Measurements from ENCODE around the gene ANGPTL5.
"Not testable (repeated sequence)": the region's sequence is repeated elsewhere in the genome, so short reads cannot be mapped to it uniquely, and the experiment has no call there.

The ANGPTL5 gene

DNA sequence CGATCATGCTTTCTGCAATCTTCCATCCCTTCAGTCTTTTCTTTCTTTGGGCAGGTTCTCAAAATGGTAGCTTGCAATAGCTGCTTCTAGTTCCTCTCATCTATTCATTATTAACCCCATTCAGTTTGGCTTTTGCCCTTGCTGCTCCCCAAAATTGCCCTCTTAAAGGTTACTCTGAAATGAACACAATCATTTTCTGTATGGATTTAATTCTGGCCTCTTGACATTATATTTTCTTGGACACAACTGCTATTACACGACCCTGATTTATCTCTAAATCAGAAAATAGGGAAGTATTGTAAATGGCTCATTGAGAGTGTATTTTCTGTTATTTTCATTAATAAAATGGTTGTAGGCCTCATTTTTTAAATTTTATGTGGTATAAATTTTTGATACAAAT lies at the start of gene ANGPTL5:
TSS of gene ANGPTL5 (minus strand) at position 101 of the 400 bp plus-strand sequence. CDS start 8,613 bp downstream, outside the sequence.
- DNase-seq (ENCODE audit: low spot score): no peak

DNA sequence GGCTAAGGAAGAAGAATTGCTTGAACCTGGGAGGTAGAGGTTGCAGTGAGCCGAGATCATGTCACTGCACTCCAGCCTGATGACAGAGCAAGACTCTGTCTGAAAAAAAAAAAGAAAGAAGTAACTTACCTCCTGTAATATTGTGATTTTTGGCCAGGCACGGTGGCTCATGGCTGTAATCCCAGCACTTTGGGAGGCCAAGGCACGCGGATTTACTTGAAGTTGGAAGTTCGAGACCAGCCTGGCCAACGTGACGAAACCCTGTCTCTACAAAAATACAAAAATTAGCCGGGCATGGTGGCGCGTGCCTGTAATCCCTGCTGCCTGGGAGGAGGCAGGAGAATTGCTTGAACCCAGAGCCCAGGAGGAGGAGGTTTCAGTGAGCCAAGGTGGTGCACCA lies 47.9 kb upstream of the ANGPTL5 start:
- DNase-seq (ENCODE audit: low spot score): not testable (repeated sequence)

DNA sequence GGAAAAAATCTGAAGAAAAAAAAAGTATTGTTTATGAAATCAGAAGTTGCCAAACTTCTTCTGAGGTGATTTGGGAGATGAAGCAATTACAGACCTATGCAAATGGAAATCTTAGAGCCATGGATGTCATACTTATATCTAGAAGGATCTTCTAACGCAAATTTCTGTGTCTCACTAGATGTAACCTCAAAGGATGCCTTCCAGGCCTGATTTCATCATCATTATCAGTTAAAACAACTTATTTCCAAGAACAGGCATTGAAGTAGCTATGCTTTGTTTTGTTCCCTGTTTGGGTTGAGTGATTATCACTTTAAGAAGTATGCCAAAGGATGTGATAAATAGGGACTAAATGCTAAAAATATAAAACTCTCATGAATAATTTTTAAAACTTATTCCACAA lies 43.9 kb upstream of the ANGPTL5 start:
- DNase-seq (ENCODE audit: low spot score): no peak

DNA sequence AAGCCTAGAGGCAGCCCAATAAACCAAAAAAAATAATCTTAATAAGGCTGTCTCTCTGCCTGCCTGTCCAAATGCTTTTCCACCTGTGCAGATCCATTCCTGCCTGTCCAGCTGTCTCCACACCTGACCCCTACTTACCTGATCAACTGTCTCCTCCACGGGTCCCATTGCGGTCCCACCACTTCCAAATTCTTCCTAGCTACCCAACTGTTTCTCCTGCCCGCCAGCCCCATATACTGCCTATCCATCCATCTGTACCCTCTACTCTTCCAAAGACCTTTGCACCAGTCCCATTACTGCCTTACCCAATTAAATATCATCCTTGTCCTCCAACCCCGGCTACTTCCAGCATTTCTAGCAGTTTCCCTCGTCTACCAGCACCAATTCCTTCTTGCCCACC lies 39.4 kb upstream of the ANGPTL5 start:
- DNase-seq (ENCODE audit: low spot score): no peak

DNA sequence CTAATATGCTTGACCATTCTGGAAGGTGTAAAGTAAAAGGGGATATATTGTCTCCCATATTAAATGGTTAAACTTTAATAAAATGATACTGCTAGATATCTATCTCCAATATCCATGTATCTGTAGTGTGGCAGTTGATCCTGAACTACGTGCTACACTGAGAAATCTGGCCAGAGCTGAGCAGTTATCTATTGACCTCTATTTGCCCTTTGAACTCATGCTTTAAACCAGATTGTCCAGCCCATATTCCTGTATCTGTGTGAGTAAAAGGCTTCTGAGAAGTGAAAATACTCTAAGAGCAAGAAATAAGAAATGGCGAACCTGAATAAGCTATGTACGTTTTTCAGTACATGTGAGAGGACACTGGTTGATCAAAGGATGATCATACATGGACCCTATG lies 39.0 kb upstream of the ANGPTL5 start:
- no peak for DNase-seq (ENCODE audit: low spot score)

DNA sequence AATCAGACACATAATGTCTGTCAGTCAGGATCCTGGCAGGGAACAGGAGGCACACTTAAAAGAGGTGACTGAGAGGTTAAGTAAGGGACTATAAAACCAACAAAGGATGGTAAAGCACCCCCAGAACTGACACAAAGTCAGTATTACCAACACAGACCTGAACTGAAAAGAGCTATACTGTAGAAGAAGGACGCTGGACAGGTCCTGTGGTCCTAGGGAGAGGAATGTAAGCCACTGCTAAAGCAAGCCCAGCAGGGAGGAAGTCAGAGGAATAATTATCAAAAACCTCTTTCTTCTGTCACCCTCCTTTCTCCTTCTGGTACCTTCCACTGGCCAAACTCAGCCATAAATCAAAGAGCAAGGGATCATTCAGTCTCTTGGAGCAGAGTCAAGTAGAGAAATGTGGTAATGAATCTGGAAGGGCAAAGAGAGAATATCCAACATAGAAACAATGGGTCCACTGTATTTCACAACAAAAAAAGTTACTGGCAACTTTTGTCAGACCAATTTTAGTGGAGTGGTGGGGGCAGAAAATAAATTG lies 33.4 kb upstream of the ANGPTL5 start:
- no peak for DNase-seq (ENCODE audit: low spot score)

DNA sequence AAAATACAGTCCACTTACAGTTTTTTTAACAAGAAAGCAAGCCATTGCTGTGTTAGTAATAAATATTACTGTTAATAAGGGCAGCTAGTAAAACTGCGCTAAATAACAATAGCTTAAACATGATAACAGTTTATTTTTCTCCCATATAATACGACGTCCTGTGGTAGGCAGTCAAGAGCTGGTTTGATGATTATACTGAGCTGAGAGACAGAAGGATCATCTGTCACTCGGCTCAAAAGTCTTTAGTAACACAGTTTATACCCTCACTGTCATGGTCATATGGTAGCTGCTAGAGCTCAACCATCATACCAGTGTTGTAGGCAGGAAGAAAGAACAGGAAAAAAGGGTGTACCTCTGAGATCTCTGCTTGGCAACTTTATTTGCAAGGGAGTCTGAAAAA lies 29.1 kb upstream of the ANGPTL5 start:
- no peak for DNase-seq (ENCODE audit: low spot score)

DNA sequence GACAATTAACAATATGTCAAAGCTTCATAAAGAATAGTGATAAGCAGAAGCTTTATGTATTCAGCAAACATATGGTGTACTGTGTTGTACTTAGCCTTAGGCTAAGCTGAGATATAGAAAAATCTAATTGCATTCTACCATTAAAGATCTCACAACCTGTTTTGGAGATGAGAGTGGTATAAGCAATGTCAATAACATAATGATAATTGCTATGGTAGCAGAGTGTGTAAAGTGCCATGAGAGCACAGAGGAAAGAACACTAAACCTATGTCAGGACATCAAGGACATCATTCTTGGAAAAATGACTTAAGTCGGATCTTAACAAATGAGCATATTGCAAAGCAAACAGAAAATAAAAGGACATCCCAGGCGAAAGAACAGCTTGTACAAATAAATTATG lies 28.6 kb upstream of the ANGPTL5 start:
- DNase-seq (ENCODE audit: low spot score): no peak

DNA sequence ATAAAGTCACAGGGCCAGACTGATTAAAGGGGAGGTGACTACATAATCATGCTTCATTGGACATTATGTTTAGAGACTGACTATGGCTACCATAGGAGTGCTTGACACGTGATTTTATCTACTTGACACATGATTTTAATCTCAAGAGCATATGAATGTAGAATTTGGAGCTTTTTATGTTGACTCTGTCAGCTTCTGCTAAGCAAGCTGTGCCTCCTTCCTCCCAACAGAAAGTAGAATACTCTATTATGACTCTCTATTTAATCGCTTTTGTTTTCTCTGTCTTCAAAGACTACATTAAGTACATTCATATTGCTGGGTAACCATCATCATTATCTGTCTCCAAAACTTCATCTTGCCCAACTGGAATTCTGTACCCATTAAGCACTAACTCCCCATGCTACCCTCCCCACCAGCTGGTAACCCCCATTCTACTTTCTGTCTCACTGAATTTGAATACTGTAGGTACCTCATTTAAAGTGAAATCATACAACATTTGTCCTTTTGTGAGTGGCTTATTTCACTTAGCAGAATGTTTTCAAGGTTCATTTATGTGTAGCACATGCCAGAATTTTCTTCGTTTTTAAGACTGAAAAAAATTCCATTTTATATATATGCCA lies 24.7 kb upstream of the ANGPTL5 start:
- DNase-seq (ENCODE audit: low spot score): no peak

DNA sequence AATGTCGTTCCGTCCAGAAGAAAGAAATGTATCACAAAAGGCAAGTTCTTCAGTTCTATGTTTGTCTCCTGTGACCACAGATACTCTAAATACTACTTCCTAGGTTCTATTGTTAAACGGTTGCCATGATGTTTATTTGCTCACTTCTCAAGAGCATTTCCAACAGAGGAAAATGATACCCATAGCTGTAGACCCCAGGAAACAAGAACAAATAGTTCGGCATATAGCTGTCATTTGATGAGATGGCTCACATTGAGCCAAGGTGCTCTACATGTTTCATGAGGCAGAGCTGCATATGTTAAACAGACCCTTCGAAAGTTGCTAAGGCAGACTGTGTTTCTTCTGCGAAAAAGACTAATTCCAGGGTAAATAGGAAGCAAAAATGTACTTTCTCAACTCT lies 15.4 kb upstream of the ANGPTL5 start:
- DNase-seq (ENCODE audit: low spot score): no peak

DNA sequence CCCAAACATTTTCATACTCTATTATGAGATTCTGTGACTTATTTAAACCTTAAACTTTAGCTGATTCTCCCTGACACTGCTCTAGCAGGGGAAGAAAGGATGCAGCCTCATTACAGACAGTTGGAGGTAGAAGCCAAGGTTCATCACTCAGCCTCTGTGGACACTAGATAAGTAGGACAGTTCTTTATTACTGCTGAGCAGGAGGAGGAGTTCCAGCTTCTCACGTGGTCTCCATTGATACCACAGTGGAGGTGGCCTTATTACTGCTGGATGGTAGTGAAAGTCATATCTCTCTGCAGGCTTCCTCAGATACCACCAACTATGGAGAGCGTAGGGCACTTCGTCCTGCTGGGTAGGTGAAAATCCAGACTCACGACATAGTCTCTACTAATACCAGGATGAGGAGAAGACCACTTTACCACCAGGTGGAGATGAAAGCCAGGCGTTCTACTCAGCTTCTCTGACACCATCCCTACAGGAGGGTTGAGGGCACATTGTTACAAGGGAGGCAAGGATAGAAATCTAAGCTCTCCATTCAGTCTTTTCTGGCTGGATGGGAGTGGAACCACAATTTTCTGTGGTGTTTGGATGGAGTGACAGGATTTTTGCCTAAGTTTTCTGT lies 13.1 kb upstream of the ANGPTL5 start:
- no peak for DNase-seq (ENCODE audit: low spot score)

DNA sequence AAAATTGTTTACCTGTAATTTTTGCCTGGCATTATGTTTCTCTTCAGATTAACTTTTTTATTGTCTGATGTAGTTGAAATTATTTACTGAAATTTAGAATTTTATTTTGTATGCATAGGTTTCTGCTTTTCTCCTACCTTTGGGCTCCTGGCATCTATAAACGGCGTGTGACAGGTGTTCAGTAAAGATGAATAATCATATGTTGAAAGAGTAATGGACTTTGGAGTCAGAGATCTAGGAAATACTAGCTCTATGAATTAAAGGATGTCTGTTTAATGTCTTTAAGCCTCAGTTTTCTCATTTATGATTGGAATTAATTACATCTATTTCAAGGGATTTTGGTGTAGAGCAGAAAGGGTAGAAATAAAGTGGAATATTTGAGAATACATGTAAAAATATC lies 7.2 kb upstream of the ANGPTL5 start:
- DNase-seq (ENCODE audit: low spot score): no peak

DNA sequence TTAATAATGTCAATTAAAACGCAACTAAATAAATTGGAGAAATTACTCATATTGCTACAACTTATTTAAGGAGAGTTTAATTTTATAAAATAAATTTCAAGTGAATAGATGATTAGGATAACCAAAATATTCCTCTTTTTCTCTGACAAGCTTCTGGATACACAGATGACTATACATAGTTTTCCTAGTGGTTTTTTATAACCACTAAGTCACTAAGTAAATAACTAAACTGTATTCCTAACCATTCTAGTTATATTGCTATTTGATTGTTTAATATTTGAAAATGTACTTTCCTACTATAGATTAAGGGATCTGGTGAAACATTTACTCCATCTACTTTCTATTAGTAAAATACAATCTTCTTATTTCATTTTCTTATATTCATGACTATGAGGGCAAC lies 4.7 kb upstream of the ANGPTL5 start:
- no peak for DNase-seq (ENCODE audit: low spot score)

DNA sequence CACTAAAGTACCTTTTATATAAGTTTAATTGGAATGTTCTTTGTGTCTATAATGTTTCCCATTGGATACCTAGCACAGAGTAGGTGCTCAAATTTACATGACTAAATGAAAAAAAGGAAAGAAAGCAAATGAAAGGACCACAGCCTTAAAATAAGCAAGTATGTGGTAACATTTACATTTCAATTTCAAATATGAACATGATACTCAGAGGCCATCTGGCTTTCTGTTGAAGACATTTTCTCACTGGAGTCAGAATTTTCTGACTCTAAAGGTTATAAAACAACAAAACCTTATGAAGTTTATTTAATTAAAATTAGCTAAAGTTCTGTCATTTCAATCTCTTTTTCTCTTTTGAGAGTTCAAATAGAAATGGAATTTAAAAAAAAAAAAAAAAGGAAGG lies 904 bp upstream of the ANGPTL5 start:
- no peak for DNase-seq (ENCODE audit: low spot score)

DNA sequence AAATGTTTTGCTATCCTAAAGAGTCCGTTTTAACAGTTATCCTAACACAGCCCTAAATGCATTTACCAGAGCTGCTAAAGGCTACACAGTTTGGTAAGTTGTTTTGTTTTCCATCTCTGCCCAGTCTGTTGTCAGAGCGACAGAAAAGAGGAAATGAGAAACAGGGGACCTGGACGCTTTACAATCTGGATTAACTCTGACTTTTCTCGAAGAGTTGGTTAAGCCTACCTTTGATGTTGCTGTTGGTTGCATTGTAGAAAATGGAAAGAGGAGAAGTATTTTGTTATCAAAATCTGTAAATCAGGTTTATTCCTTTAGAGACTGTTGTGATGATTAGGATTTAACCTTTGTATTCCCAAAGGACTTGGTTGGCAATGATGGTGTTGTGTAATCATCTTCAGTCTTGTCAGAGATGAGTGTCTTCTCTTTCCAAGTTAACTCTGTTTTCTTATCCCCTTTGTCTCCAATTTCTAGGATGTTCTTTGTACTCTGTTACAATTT lies 481 bp downstream of the ANGPTL5 start:
- no peak for DNase-seq (ENCODE audit: low spot score)

DNA sequence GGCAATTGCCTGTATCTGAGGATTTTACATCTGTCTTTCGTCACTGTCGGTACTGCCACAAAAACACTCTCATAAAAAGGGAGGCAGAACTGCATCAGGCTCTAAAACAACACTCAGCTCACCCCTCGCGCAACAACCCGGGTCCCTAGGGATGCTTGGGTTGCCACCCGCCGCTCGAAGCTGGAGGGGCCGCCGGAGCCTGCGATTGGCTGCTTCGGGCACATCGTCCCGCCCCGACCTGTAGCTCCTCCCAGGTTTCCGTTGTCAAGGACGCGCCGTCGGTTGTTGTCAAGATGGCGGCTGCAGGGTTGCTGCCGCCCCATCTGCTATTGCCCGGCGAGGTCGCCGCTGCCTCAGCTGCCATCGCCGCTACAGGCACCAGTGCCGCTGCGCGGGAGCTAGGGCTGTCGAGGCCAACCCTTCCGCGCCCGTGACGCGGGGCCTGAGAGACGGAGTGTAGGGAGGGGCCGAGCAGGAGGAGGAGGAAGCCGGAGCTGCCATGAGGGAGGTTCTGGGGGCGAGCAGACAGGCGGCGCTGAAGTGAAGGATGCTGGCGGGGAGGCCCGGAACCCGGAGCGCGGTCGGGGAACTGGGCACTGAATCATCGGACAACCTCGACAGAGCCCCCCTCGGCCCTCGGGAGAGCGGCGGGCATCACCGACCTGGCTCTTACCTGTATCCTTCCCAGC lies 1.4 kb downstream of the ANGPTL5 start, which contains the start of gene CEP126:
TSS of gene CEP126 (plus strand) at position 273 of the 689 bp plus-strand sequence. CDS start at position 548, 275 bp downstream.
- peak; percentile 98 for DNase-seq (ENCODE audit: low spot score)

DNA sequence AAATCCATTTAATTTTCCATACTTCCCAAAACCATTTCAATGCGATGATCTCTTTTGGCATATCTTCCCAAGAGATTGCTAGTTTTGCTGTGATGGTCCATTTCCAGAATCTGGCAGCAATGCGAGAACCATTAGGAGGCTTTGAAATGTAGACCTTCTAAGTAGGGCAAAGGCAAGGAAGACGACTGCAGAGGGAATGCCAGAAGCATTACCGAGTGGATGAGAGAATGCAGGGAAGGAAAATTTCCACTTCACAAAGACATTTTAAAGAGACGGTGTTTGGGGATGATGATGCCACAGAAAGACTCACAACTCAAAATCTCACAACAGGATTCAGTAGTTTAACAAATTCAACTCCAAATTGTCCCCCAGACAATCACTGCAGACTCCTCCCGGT lies 2.0 kb downstream of the ANGPTL5 start:
- no peak for DNase-seq (ENCODE audit: low spot score)

DNA sequence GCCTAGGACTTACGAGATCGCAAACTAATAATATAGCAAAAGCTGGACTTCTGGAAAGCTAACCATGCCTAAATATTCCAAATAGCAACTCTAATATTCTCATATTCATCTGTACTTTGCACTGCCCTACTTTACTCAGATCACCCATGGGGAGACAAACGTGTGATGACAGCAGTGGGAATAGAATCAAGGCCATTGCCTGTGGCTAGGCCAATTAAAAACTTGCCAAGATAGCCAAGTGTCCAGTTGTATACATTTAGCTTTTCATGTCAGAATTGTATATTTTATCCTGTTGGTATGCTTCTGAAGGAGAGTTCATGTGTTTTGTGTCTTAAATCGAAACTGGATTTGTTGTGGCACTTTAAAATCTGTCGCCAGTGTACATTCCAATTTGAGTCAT lies 2.7 kb downstream of the ANGPTL5 start:
- DNase-seq (ENCODE audit: low spot score): no peak

DNA sequence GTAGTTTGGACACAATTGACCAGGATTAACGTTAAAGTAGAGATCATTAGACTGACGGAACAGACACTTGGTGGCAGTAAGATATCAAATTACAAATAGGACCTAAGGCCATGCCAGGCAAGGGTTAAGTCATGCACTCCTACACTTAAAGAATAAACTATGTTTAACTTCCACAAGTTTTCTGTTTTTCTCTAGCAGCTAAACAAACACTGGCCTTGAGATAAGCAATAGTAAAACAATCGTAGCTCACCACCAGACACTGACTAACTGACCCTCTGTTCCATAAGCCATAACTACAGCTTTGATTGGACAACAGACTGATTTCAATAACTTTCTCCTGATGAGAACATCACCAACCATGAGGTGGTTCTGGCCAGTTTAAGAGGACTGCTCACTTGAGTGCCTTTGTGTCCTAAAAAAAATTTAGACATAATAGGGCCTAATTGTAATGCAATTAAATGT lies 3.5 kb downstream of the ANGPTL5 start:
- DNase-seq (ENCODE audit: low spot score): no peak

DNA sequence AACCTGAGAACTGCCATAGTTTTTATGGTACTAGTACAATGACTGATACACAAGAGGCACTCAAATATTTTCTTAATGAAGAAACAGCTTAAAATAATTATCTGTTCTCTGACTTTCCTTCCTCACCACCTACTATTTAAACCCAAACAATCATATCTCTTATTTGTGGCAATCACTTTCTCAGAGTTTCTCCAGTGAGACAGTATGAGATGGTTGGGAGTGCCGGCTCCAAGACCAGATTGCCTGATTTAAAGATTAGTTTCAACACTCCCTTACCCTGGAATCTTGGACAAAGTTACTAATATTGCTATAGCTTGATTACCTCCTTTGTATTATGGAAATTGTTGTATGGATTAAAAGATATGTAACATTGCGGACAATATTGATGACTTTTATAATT lies 7.2 kb downstream of the ANGPTL5 start:
- no peak for DNase-seq (ENCODE audit: low spot score)

DNA sequence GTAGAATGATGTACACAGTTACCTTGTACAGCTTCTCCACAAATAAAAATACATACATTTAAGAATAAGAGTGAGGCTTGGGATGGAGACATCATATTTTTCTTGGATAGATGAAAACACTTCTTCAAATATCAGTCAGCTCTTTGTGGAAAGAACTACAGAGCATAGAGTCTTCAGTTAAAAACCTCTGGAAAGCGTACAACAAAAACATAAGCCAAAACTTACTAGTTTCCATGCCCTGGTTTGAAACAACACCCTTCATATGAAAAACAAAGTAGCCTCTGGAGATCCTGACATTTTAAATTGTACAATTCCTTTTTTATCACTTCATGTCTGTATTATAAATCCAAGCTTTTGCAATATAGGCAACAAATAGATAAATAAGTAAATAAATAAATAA lies 8.5 kb downstream of the ANGPTL5 start:
- no peak for DNase-seq (ENCODE audit: low spot score)

DNA sequence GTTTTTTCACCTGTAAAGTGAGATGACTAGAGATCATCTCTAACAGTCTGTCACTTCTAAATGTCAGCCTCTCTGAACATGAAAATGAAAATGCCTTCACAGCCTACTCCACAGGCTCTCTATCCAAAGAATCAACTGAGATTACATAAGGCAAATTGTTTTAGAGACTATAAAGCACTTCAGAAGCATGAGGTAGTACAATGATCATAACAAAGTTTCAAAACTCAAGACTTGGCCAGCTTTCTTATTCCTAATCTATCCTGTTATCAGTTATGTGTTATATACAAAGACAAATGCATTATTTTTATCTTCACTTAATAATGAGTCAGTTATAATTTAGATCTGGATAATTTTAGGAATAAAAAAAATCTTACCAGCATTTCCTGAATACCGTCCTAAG lies 21.8 kb downstream of the ANGPTL5 start:
- no peak for DNase-seq (ENCODE audit: low spot score)

DNA sequence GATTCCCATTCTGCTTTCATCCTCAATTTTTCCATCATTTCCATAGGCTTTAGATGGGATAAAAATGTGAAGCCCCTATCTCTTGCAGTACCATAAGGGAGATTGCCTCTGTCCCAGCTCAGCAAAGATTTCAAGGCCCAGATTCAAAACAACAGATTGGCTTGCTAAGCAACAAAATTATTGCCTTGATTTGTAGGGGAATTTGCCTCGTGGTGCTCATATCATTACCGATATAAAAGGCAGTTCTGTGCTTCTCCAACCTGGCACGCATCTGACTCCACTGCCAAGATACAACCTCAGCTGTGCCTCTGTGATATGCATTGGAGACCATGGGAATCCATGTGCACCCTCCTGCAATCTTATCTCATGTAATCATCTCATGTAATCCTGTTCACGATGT lies 26.6 kb downstream of the ANGPTL5 start:
- DNase-seq (ENCODE audit: low spot score): no peak
